Uterus (tissue), 4 donors: Measurements from ENCODE around the gene CAMK1D. TPM values are rescaled to one million over a fixed set of nuclear protein-coding genes. Genes with fewer than 3 reads are reported as not detected.

ENCODE experiments used
- DNase-seq, 2 donors: peaks; one replicate each; pipeline ENCODE4 v3.0.0-alpha.2; 2019 to 2020
- H3K27ac ChIP-seq, 2 donors: fragments of 200-600 bp; sonication (generic); 1 replicate in 1 of 2; 2 replicates in 1 of 2; pipeline ENCODE4 v1.5.1; 2016 to 2018
- H3K27me3 ChIP-seq, 2 donors: fragments of 200-600 bp; sonication (generic); one replicate each; pipeline ENCODE4 v1.5.1; 2018 to 2019; ENCODE audit warnings: control low read depth in 1 of 2
- H3K36me3 ChIP-seq, 2 donors: fragments of 200-600 bp; sonication (generic); one replicate each; pipeline ENCODE4 v1.5.1; 2019; ENCODE audit warnings: control low read depth in 1 of 2
- H3K4me1 ChIP-seq, 2 donors: fragments of 200-600 bp; sonication (generic); one replicate each; pipeline ENCODE4 v1.5.1; 2018 to 2019; ENCODE audit warnings: control low read depth in 1 of 2
- H3K4me3 ChIP-seq, 2 donors: fragments of 200-600 bp; sonication (generic); 1 replicate in 1 of 2; 2 replicates in 1 of 2; pipeline ENCODE4 v1.5.1; 2018 to 2019; ENCODE audit warnings: mild to moderate bottlenecking in 1 of 2
- H3K9me3 ChIP-seq, 2 donors: fragments of 200-600 bp; sonication (generic); one replicate each; pipeline ENCODE4 v1.5.1; 2019; ENCODE audit warnings: control low read depth in 1 of 2
- POLR2A ChIP-seq, 2 donors: fragments of 450-650 bp; IDR thresholded peaks; one replicate each; pipeline ENCODE4 v1.6.1; 2016; ENCODE audit warnings: antibody characterized with exemption in 2 of 2, mild to moderate bottlenecking in 1 of 2, moderate library complexity in 1 of 2
- intact Hi-C: fragments of 100-400 bp; cut with DNase I; formaldehyde crosslinking; loops from one replicate; pipeline ENCODE4 v1.15.1; 2023; ENCODE audit warnings: low total_unique reads
- total RNA-seq, 4 donors: library from RNA; depleted of rRNA in 3 of 4; stranded (reverse); fragments of >200 nt in 3 of 4; gene quantifications; one replicate each; pipeline versions ENCODE4 v1.1.0 to v1.2.4, GENCODE V29; 2014 to 2023
- TF ChIP-seq, protein P1 (sequence below), 4 experiments: fragments of 200-600 bp in 2 of 4; fragments of 450-650 bp in 2 of 4; sonication (generic) in 2 of 4; IDR thresholded peaks; one replicate each; pipeline ENCODE4 v1.5.1; 2016 to 2019; ENCODE audit warnings: antibody characterized with exemption in 4 of 4, mild to moderate bottlenecking in 2 of 4, moderate library complexity in 1 of 4
- donor health status: DM: yes; HTN: yes; CAD: no.

Gene CAMK1D
- total RNA-seq, 4 donors from 2014 or later = 3.5 to 48.4 (median 10.8) TPM

GRCh38 chr10:12535656-12536055 is 186.3 kb downstream of the CAMK1D start:
- TF ChIP-seq, protein P1, sequence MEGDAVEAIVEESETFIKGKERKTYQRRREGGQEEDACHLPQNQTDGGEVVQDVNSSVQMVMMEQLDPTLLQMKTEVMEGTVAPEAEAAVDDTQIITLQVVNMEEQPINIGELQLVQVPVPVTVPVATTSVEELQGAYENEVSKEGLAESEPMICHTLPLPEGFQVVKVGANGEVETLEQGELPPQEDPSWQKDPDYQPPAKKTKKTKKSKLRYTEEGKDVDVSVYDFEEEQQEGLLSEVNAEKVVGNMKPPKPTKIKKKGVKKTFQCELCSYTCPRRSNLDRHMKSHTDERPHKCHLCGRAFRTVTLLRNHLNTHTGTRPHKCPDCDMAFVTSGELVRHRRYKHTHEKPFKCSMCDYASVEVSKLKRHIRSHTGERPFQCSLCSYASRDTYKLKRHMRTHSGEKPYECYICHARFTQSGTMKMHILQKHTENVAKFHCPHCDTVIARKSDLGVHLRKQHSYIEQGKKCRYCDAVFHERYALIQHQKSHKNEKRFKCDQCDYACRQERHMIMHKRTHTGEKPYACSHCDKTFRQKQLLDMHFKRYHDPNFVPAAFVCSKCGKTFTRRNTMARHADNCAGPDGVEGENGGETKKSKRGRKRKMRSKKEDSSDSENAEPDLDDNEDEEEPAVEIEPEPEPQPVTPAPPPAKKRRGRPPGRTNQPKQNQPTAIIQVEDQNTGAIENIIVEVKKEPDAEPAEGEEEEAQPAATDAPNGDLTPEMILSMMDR (IDR thresholded peaks at IDR 0.05) = no peak
- no peak for TF ChIP-seq POLR2A (IDR thresholded peaks at IDR 0.05)
- intact Hi-C loops = no loop called here
- Histone ChIP-seq H3K4me3 (no peak overlapping the region), H3K27ac (no peak overlapping the region), H3K36me3 (no peaks in the 10 kb centered on the region), H3K4me1 (peaks cover 6 to 7% of the 10 kb centered on the region in 2 donors), H3K27me3 (no peaks in the 10 kb centered on the region), H3K9me3 (no peaks in the 10 kb centered on the region)
- DNase-seq = no peak

DNA sequence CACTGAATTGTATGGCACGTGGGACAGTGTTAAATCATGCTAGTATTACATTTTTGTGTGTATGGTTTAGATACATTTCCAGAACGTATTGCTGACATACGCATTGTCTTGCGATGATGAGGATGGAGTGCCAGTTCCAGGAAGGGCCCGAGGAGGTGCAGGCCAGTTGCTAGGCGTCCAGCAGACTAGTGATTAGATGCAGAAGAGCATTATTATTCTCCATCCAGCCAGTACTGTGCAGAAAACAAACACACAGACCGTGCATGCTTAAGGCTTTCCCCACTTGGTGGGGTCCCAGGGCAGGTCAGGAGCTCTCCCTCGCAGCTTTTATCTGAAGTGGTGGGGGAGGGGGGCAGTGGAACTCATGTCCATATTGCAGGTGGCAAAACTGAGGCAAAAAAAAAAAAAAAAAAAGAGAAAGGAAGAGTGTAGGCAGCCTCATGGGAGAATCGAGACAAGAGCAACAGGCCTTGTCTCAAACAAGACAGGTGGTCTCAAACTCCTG is 189.2 kb downstream of the CAMK1D start:
- TF ChIP-seq, protein P1 (IDR thresholded peaks at IDR 0.05) = no peak
- TF ChIP-seq POLR2A (IDR thresholded peaks at IDR 0.05) = no peak
- Histone ChIP-seq H3K4me3 (no peak overlapping the region), H3K27ac (no peak overlapping the region), H3K27me3 (no peaks in the 10 kb centered on the region), H3K9me3 (no peaks in the 10 kb centered on the region), H3K36me3 (no peaks in the 10 kb centered on the region), H3K4me1 (no peaks in the 10 kb centered on the region)
- intact Hi-C loops = no loop called here
- DNase-seq = no peak

GRCh38 chr10:12539350-12540164 is 190.2 kb downstream of the CAMK1D start:
- no peaks in the 10 kb centered on the region for H3K36me3 ChIP-seq
- TF ChIP-seq, protein P1 (IDR thresholded peaks at IDR 0.05) = no peak
- no peak for TF ChIP-seq POLR2A (IDR thresholded peaks at IDR 0.05)
- no peak overlapping the region for H3K4me3 ChIP-seq
- no peaks in the 10 kb centered on the region for H3K4me1 ChIP-seq
- intact Hi-C loops = no loop called here
- H3K27me3 ChIP-seq = no peaks in the 10 kb centered on the region
- DNase-seq = no peak
- no peaks in the 10 kb centered on the region for H3K9me3 ChIP-seq
- H3K27ac ChIP-seq = no peak overlapping the region

GRCh38 chr10:12540341-12540781 is 191.0 kb downstream of the CAMK1D start:
- intact Hi-C loops = no loop called here
- no peak for TF ChIP-seq POLR2A (IDR thresholded peaks at IDR 0.05)
- TF ChIP-seq, protein P1 (IDR thresholded peaks at IDR 0.05) = no peak
- H3K36me3 ChIP-seq = no peaks in the 10 kb centered on the region
- DNase-seq = no peak
- no peaks in the 10 kb centered on the region for H3K27me3 ChIP-seq
- H3K9me3 ChIP-seq = no peaks in the 10 kb centered on the region
- no peak overlapping the region for H3K4me3 ChIP-seq
- H3K27ac ChIP-seq = no peak overlapping the region
- H3K4me1 ChIP-seq = no peaks in the 10 kb centered on the region

- H3K27me3 ChIP-seq = no peaks in the 10 kb centered on the region
- H3K4me3 ChIP-seq = no peak overlapping the region
- intact Hi-C loops = no loop called here
- DNase-seq = no peak
- H3K9me3 ChIP-seq = no peaks in the 10 kb centered on the region
- no peaks in the 10 kb centered on the region for H3K36me3 ChIP-seq
- H3K27ac ChIP-seq = no peak overlapping the region
- H3K4me1 ChIP-seq = no peaks in the 10 kb centered on the region
- TF ChIP-seq, protein P1 (IDR thresholded peaks at IDR 0.05) = no peak
- TF ChIP-seq POLR2A (IDR thresholded peaks at IDR 0.05) = no peak
Measured at GRCh38 chr10:12541446-12542067, 192.2 kb downstream of the CAMK1D start.
